Stimulated activated memory B cell treated with anti-CD40 and anti-IgM and Interleukin-4, amounts not matched to agents 10 μg/mL and 1 μg/mL and 100 μg/mL, for 72 hours (primary cell): ENCODE data around the gene HOXC6.
"Not testable (repeated sequence)": the region's sequence is repeated elsewhere in the genome, so short reads cannot be mapped to it uniquely, and the experiment has no call there.

Experiments
- ATAC-seq: fragments of 150-1000 bp; cut with Tn5 transposase; 2 replicates; pipeline ENCODE4 v1.10.0; 2021
- H3K27ac Mint-ChIP-seq: one replicate; pipeline ENCODE4 v1.8.0; 2022; ENCODE audit warnings: mild to moderate bottlenecking, mixed read lengths
- H3K27me3 Mint-ChIP-seq: one replicate; pipeline ENCODE4 v1.8.0; 2022; ENCODE audit warnings: mixed read lengths
- H3K36me3 Mint-ChIP-seq: one replicate; pipeline ENCODE4 v1.8.0; 2022; ENCODE audit warnings: mixed read lengths
- H3K4me1 Mint-ChIP-seq: one replicate; pipeline ENCODE4 v1.8.0; 2022; ENCODE audit warnings: mixed read lengths
- H3K4me3 Mint-ChIP-seq: one replicate; pipeline ENCODE4 v1.8.0; 2022; ENCODE audit warnings: mild to moderate bottlenecking, moderate library complexity, mixed read lengths
- H3K9me3 Mint-ChIP-seq: one replicate; pipeline ENCODE4 v1.8.0; 2022; ENCODE audit warnings: mixed read lengths

HOXC6 gene

DNA sequence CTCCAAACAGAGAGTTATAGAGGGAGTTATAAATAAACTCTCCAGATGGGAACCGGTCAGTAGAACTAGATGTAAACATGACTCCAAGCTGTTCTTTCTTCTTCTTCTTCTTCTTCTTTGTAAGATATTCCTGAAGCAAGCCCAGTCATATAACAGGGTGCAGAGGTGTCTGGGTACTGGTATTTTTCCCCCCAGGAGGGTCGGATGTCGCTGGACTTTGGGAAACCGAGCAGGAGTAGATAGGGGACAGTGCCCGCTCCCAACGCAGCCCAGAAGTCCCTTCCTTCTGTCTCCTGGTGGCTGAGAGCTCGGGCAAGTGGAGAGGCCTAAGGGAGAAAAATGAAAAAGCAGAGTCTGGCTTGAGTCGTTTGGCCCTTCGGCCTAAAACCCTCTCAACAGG is 50.9 kb downstream of the HOXC6 start:
- not testable (repeated sequence) for H3K36me3 Mint-ChIP-seq, ATAC-seq, H3K27me3 Mint-ChIP-seq, H3K9me3 Mint-ChIP-seq, H3K4me3 Mint-ChIP-seq
- Mint-ChIP-seq H3K27ac (peak overlapping the region; percentile 26), H3K4me1 (peaks cover 33% of the 10 kb centered on the region)
